GM18498 (cell line): Measurements from ENCODE around the gene AHCYL1.
A peak's percentile ranks its signal among the peaks of the same experiment; 100 is the strongest.
"Not testable (repeated sequence)": the region's sequence is repeated elsewhere in the genome, so short reads cannot be mapped to it uniquely, and the experiment has no call there.

Source experiments
- ATAC-seq: cut with Tn5 transposase; IDR thresholded peaks from one replicate; pipeline ENCODE4 v1.9.1; 2021; ENCODE audit warnings: mild to moderate bottlenecking, moderate library complexity; ENCODE audit not compliant: unreplicated experiment

AHCYL1 gene

GRCh38 chr1:109996476-109996875, 11.9 kb downstream of the AHCYL1 start:
- no peak for ATAC-seq

- no peak for ATAC-seq
Measured at GRCh38 chr1:109997204-109997866, 12.8 kb downstream of the AHCYL1 start.

GRCh38 chr1:109997867-109998229, 13.3 kb downstream of the AHCYL1 start:
- ATAC-seq: no peak

GRCh38 chr1:110002695-110003094, 18.1 kb downstream of the AHCYL1 start:
- ATAC-seq: no peak

GRCh38 chr1:110003747-110004428, 19.3 kb downstream of the AHCYL1 start:
- peak; percentile 57 for ATAC-seq

- ATAC-seq: no peak
Measured at GRCh38 chr1:110004583-110004982, 20.0 kb downstream of the AHCYL1 start.

- no peak for ATAC-seq
Measured at GRCh38 chr1:110005971-110006370, 21.4 kb downstream of the AHCYL1 start.

GRCh38 chr1:110006516-110006915, 22.0 kb downstream of the AHCYL1 start:
- ATAC-seq: no peak

- ATAC-seq: no peak
Measured at GRCh38 chr1:110007046-110007830, 22.7 kb downstream of the AHCYL1 start.

GRCh38 chr1:110008971-110009565, 24.5 kb downstream of the AHCYL1 start:
- ATAC-seq: no peak

GRCh38 chr1:110011527-110012041, 27.0 kb downstream of the AHCYL1 start:
- ATAC-seq: peak; percentile 98

- ATAC-seq: peak; percentile 69
Measured at GRCh38 chr1:110012100-110012780, 27.7 kb downstream of the AHCYL1 start.

- ATAC-seq: no peak
Measured at GRCh38 chr1:110017792-110018191, 33.2 kb downstream of the AHCYL1 start.

GRCh38 chr1:110018396-110018795, 33.8 kb downstream of the AHCYL1 start:
- ATAC-seq: no peak

GRCh38 chr1:110019770-110020169, 35.2 kb downstream of the AHCYL1 start:
- no peak for ATAC-seq

GRCh38 chr1:110021285-110021684, 36.7 kb downstream of the AHCYL1 start:
- ATAC-seq: no peak

GRCh38 chr1:110024613-110025012, 40.0 kb downstream of the AHCYL1 start:
- no peak for ATAC-seq

GRCh38 chr1:110030687-110031086, 46.1 kb downstream of the AHCYL1 start:
- ATAC-seq: not testable (repeated sequence)

GRCh38 chr1:110032327-110032726, 47.8 kb downstream of the AHCYL1 start:
- ATAC-seq: no peak

- no peak for ATAC-seq
Measured at GRCh38 chr1:110033421-110033820, 48.9 kb downstream of the AHCYL1 start.

GRCh38 chr1:110034040-110034450, 49.5 kb downstream of the AHCYL1 start:
- no peak for ATAC-seq
